Epithelial cell of proximal tubule (primary cell): ENCODE results near the gene CTDP1. TPM values are rescaled to one million over a fixed set of nuclear protein-coding genes. Genes with fewer than 3 reads are reported as not detected.
A peak's percentile ranks its signal among the peaks of the same experiment; 100 is the strongest.

ENCODE experiments used
- DNase-seq: peaks from one replicate; pipeline ENCODE4 v3.0.0-alpha.2; 2011; ENCODE audit warnings: low read depth
- H3K4me3 ChIP-seq: 2 replicates; pipeline ENCODE4 v1.5.1; 2011; ENCODE audit warnings: low read depth, mild to moderate bottlenecking, low read length
- CTCF ChIP-seq: conservative IDR thresholded peaks from 2 replicates; pipeline ENCODE4 v1.5.1; 2012; ENCODE audit warnings: low read depth, mild to moderate bottlenecking, low read length
- total RNA-seq: library from RNA; depleted of rRNA; stranded (reverse); fragments of >200 nt; gene quantifications from 2 replicates; pipeline ENCODE4 v1.2.3, GENCODE V29; 2015

Gene CTDP1
- total RNA-seq, 1 donor from 2014 or later, result 13.9 TPM

DNA sequence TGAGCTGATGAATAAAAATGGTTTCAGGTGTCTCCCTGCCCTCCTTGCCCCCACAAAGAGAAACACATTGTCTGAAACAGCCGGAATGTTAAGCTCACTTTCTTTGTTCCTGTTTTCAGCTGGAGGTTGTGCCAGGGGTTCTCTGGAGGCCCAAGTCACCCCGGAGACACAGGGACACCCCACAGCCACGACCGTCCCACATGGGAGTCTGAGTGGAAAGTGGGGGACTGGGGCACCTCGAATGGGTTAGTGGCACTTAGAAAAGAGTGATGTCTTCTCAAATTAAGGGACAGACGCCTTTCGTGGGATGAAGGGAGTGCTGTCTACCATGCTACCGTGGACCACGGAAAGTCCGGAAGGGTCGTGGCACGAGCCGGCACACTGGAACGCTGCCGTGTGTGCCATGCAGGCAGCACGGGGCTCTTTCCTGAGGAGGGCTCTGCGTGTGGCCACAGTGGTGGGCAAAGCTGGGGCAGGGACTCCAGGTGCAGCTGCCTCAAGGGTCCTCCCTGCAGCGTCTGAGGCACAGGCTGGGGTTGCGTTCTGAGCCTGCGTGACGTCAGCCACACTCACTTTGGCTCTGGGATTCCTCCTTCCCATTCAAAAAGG is 39.4 kb upstream of the CTDP1 start:
- no peak for TF ChIP-seq CTCF
- no peak overlapping the region for H3K4me3 ChIP-seq
- no peak for DNase-seq

- no peak overlapping the region for H3K4me3 ChIP-seq
- TF ChIP-seq CTCF, result no peak
- no peak for DNase-seq
These were observed 38.7 kb upstream of the CTDP1 start for GRCh38 chr18:79640875-79641274.

DNA sequence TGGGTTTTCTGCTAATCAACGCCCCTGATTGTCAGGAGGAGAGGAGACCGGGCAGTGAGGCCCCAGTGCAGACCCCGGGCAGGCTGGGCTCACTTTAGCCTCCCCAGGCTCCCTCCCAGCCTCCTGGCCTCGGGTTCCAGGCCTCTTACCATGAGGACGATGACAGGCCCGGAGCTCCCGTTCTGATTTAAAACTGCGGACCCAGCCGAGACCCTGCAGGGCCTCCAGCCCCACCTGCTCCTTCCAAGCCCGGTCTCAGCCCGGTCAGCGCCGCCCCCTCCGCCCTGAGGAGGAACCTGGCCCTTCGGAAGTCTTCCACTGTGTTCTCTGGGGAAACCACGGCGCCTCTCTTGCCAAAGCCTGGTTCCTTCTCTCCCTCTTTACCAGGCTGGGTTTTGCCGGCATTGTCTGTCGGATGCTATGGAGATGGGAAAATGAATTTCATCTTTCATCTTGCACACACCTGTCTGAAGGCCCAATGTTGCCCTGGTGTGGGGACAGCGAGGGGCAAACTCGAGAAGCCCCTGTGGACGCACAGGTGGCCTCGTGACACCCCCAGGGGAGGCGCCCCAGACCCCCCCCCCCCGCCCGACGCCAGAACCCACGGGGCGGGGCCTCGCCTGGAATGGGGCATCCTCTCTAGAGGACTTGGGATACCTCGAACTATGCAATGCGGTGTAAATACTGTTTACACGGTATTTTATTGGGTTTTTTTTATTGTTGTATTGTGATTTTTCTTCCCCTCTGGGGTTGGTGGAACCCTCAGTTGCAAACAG is 37.7 kb upstream of the CTDP1 start:
- no peak overlapping the region for H3K4me3 ChIP-seq
- no peak for TF ChIP-seq CTCF
- no peak for DNase-seq

DNA sequence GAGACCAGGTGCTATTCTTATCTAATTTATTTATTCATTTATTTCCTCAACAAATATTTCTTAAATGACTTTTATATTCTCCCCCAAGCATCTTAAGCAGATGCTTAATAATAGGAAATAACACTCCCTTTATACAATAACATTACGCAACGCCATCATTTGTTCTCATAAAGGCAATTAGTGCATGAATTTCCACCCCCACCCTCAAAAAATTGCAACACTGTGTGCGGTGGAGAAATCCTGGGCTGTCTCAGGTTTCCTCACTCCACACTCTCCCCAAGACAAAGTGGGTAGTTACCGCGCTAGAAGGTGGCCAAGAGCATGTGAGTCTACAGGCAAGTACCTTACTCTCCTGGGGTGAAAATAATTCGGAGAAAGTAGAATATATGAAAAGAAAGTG is 37.0 kb upstream of the CTDP1 start:
- no peak for TF ChIP-seq CTCF
- no peak overlapping the region for H3K4me3 ChIP-seq
- DNase-seq, result no peak

DNA sequence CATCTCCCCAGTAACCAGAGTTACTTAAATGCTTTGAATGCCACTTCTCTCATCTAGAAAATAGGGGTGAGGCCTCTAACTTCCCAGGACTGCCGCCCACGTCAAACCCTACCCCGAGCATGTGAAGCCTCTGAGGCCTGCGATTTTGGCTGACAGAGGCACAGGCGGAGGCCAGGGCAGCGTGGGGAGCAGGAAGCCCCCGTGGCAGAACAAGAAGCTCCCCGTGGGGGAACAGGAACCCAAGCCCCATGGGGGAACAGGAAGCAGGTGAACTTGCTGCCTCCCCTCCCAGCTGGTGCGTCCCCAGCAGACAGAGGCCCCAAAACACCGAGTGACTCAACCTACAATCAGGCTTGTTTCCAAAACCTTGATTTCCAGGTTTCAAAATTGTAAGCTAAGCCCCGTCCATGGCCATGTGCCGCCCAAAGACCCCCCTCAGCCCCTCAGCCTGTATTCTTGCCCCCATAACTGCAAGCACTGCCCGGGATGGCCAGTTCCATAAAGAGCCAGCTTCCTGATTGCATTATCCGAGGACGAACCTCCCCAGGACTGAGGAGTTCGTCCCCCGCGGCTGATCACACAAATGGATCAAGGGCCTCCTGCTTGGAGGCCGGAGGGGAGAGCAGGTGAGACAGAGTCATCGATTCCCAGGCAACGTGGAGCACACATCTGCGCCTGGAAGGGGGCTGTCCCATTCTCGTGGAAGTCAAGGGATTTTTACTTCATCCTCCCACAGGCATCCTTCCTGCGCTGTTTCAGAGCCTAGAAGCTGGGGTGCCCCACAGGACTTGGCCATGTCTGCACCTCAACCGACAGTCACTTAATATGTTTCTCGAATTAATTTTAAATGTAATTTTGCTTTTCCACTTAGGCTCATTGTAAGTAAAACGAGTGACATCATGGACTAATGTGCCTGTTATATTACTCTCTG is 36.3 kb upstream of the CTDP1 start:
- TF ChIP-seq CTCF, result no peak
- no peak overlapping the region for H3K4me3 ChIP-seq
- no peak for DNase-seq

- TF ChIP-seq CTCF, result peak; percentile 87
- H3K4me3 ChIP-seq, result no peak overlapping the region
- DNase-seq, result no peak
These were observed 35.5 kb upstream of the CTDP1 start for GRCh38 chr18:79644006-79644665.
